ENCODE results near the gene EHHADH.

GRCh38 chr3:185153171-185153771, 100.6 kb downstream of the EHHADH start:
- TF ChIP-seq, protein P1, sequence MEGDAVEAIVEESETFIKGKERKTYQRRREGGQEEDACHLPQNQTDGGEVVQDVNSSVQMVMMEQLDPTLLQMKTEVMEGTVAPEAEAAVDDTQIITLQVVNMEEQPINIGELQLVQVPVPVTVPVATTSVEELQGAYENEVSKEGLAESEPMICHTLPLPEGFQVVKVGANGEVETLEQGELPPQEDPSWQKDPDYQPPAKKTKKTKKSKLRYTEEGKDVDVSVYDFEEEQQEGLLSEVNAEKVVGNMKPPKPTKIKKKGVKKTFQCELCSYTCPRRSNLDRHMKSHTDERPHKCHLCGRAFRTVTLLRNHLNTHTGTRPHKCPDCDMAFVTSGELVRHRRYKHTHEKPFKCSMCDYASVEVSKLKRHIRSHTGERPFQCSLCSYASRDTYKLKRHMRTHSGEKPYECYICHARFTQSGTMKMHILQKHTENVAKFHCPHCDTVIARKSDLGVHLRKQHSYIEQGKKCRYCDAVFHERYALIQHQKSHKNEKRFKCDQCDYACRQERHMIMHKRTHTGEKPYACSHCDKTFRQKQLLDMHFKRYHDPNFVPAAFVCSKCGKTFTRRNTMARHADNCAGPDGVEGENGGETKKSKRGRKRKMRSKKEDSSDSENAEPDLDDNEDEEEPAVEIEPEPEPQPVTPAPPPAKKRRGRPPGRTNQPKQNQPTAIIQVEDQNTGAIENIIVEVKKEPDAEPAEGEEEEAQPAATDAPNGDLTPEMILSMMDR (conservative IDR thresholded peaks at IDR 0.05; ENCODE audit: low read length) = no peak
- no peak for TF ChIP-seq EZH2phosphoT487 (IDR thresholded peaks at IDR 0.05; ENCODE audit: borderline replicate concordance, low read depth, low read length)
